GM12873 (cell line): Measurements from ENCODE around the gene PDE3A.

Experiments used
- CTCF ChIP-seq: IDR thresholded peaks from 2 replicates; pipeline ENCODE4 v1.5.1; 2012; ENCODE audit warnings: low read depth, mild to moderate bottlenecking, moderate library complexity, low read length, control low read depth; ENCODE audit not compliant: insufficient read depth; ENCODE audit errors: missing control alignments

Gene PDE3A

GRCh38 chr12:20350495-20350894 is 17.8 kb upstream of the PDE3A start:
- no peak for TF ChIP-seq CTCF

GRCh38 chr12:20351406-20351805 is 16.9 kb upstream of the PDE3A start:
- no peak for TF ChIP-seq CTCF

GRCh38 chr12:20356048-20356447 is 12.3 kb upstream of the PDE3A start:
- no peak for TF ChIP-seq CTCF

- TF ChIP-seq CTCF = no peak
These were observed 7.9 kb upstream of the PDE3A start for GRCh38 chr12:20360407-20360806.

- TF ChIP-seq CTCF = no peak
These were observed 6.9 kb upstream of the PDE3A start for GRCh38 chr12:20361416-20361815.

- no peak for TF ChIP-seq CTCF
These were observed 3.8 kb upstream of the PDE3A start for GRCh38 chr12:20364501-20364900.

- no peak for TF ChIP-seq CTCF
These were observed 1.4 kb upstream of the PDE3A start for GRCh38 chr12:20366776-20367409.

GRCh38 chr12:20367583-20368113 is 689 bp upstream of the PDE3A start:
- TF ChIP-seq CTCF = no peak
